ENCODE results near the gene HCFC1.

Gene HCFC1

DNA sequence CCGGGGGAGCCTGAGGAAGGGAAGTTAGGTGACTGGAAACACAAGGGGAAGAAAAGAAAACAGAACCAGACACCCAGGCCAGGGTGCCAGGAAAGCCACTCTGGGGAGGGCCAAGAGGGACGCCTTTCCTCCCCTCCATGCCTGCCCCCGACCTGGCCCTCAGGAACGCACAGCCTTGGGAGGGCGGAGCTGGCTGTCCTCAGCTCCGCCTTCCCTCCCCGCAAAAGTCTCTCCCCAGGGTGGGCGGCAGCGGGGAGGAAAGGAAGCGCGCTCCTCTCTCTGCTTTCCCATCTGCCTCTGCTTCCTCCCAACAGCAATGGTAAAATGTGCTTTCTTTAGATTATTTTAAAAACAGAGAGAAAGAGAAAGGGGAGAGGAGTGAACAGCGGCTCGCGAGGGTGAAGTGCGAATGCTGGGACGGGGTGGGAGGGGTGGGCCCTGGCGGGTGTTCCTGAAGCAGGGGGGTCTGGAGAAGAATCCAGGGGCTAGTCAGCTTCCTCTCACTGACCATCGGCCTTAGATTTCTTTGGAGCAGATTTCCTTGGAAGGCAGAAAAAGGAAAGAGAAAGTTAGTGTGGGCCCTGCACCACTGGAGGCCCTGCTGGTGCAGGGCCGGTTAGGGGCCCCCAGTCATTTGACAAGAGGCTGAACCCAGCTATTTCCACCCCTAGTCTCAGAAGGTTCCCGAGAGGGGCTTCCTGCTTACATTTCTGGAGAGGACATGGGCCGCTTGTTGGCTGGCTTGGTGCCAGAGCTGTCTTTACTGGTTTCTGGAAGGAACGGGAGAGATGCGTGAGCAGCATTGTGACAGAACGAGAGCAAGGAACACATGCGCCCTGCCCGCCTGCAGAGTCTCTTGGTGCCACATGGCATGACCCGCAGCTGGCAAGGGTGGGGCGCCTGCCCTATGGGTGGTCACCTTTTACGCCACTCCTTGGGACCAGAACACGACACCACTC is 22.5 kb downstream of the HCFC1 start:
- peak in 24 of 42 donors; percentile 22 to 73 (median 55) for DNase-seq
- intact Hi-C loops (cut with DNase I), result no loop called here

DNA sequence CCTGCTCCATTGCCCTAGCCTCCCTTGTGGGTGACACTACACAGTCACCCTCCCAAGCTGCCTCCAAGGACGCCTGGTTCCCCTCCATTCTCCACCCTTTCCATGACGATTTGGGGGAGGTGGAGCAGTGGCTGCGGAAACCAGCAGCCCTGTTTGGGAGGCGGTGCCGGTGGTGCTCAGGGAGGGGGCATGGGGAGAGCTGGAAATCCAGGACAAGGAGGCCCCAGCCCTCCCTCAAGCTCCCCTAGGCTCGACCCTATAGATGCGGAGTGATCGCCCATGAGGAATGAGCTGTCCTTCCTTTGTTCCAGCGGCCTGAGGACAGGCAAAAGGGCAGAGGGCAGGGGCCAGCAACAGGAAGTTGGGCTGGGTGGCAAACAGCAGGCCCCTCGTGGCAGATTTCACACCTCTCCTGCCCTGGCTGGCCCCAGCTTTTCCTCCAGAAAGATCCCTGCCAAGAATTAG is 23.6 kb downstream of the HCFC1 start:
- DNase-seq, result no peak
- intact Hi-C loops (cut with DNase I), result no loop called here

DNA sequence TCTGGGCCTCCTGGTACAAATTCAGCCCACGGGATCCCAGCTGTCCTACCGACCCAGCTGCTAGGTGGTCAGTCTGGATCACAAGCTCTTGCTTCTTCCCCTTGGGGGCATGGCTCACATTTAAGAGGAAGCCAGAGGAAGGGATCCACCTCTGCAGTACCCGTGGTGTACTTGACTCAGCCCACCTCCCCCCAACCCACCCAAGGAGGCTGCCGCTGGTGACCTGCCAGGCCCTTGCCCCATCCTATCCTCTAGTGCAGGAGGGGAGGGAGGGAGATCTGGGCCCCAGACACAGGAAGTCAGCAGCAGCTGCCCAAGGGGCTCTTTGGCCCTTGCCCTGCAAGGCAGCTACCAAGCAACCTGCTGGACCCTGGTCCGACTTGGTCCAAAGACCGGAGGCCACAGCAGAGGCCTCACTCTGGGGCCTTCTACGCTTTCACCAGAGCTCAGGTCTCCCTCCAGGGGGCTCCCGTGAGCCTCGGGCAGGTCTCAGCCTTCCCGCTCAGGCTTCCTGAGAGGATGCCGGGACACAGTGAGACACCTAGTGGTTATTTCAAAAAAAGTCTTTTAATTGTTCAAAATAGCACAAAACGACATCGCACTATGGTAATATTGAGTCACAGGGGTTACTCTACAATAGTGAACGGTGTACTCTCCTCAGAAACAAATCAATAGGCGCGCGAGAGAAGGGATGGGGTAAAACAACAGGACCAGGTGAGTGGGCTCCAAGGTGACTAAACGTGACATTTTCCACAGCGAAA is 24.4 kb downstream of the HCFC1 start:
- intact Hi-C loops (cut with DNase I), result loop anchor here (2.0 kb wide), 1 partner anchor 182 kb away; the partner anchor contains the start of gene PLXNB3
- peak in 41 of 42 donors; percentile 35 to 85 (median 74) for DNase-seq

- no peak for DNase-seq
- intact Hi-C loops (cut with DNase I), result loop anchor here (2.0 kb wide), 1 partner anchor 181 kb away; the partner anchor contains the start of gene PLXNB3
Measured at GRCh38 chrX:153945956-153946943, 25.4 kb downstream of the HCFC1 start.

GRCh38 chrX:153944800-153945150 is 26.8 kb downstream of the HCFC1 start:
- intact Hi-C loops (cut with DNase I), result no loop called here
- no peak for DNase-seq

DNA sequence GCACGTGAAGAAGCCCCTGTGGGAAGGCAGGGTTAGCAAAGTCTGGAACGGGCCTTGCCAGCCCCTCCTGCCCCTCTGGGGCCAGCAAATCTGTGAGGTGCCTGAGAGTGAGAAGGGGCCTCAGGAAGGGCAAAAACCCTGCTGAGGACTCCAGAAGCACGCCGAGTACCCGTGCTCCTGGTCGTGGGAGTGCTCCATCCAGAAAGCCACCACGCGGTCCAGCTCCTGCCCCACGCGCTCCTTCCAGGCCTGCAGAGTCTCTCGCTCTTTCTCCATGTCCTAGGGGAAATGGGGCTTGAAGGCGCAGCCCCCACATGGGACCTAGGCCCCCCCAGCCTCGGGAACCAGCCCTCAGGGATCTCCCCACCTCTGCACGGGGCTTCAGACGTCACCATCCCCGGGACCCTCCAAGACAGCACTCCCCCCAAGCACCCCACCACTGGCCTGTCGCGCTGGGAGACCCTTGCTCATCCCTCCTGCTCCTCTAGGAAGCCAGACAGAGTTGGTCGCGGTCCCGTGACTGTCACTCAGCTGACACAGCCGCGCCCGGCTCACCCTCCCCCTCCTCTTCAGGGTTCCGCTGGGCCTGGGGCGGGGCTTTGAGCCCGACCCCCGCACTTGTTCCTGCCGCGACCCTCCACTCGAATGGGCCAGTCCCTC is 27.3 kb downstream of the HCFC1 start, which contains the start of gene RENBP:
RENBP (minus strand) TSS at position 504 of the 660 bp plus-strand sequence; CDS start at position 471, 33 bp downstream.
- intact Hi-C loops (cut with DNase I), result no loop called here
- peak; percentile 49 to 80 (median 70) for DNase-seq

DNA sequence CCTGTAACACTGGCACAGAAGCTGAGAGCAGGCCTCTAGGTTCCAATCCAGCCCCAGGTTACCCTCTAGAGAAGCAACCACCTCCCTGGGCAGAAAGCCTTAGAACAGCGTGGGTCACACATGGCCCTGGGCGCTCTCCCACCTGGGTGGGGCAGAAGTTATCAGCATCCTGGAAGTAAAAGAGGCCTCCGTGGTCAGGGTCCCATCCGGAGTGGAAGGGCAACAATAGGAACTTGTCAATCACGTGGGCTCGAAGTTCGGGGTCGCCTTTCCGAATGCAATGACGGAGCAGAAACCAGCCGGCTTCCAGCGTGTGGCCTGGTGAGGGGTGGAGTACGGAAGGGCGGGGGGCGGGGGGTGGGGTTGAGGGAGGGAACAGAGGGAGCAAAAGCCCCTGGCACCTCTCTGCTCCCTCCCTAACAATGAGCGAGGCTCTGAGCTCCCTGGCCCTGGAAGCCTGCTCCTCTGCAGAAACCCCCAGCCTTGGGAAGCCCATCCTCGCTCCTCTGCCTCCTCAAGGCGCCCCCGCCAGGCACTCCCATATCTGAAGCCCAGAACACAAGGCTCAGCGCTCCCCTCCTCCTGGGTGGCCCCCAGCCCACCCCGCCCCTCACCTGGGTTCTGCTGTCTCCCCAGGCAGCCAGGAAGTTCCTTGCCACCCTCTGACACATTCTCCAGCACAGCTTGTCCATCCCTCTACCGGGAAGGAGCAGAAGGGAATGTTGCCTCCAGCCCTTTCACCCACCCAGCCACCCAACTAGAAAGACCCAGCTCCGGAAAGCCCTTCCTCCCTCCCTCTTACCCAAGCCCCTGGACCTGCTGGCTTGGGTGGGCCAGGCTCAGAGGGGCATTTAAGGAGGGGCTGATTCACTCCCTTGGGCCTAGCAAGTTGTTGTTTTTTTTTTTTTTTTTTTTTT is 30.0 kb downstream of the HCFC1 start:
- intact Hi-C loops (cut with DNase I), result no loop called here
- DNase-seq, result no peak

DNA sequence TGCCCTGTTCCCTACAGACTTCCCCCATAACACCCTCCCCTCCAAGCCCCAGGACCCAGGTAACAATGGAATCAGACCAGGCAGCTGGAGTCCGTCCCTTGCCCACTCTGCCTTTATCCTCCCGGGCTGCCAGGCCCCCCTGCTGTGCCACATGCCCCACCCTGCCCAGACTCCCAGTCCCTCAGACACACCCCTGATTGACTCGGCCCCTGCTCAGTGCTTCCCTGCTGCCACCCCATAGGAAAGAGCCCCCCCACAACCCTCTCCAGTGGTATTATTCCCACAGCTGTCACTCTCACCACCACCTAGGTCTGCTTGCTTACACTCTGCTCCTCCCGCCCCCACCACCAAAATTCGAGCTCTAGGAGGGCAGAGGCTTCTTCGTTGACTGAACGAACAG is 32.0 kb downstream of the HCFC1 start:
- intact Hi-C loops (cut with DNase I), result no loop called here
- no peak for DNase-seq

- intact Hi-C loops (cut with DNase I), result no loop called here
Measured at GRCh38 chrX:153938226-153938786, 33.3 kb downstream of the HCFC1 start.

GRCh38 chrX:153937056-153937455 is 34.6 kb downstream of the HCFC1 start:
- DNase-seq, result no peak
- intact Hi-C loops (cut with DNase I), result no loop called here

More at GRCh38 chrX:153938226-153938786, 33.3 kb downstream of the HCFC1 start:
- no peak for DNase-seq

- no peak for DNase-seq
- intact Hi-C loops (cut with DNase I), result no loop called here
Measured at GRCh38 chrX:153935326-153935851, 36.2 kb downstream of the HCFC1 start.

- DNase-seq, result peak in 40 of 42 donors; percentile 27 to 81 (median 66)
Measured at GRCh38 chrX:153934762-153935325, 36.8 kb downstream of the HCFC1 start, which contains the start of gene NAA10. TSS of gene NAA10 (minus strand) at chrX:153935037. CDS start at chrX:153934904, 133 bp downstream.

GRCh38 chrX:153934148-153934761 is 37.4 kb downstream of the HCFC1 start:
- intact Hi-C loops (cut with DNase I), result no loop called here
- DNase-seq, result no peak

More at GRCh38 chrX:153934762-153935325, 36.8 kb downstream of the HCFC1 start, which contains the start of gene NAA10:
- intact Hi-C loops (cut with DNase I), result no loop called here

DNA sequence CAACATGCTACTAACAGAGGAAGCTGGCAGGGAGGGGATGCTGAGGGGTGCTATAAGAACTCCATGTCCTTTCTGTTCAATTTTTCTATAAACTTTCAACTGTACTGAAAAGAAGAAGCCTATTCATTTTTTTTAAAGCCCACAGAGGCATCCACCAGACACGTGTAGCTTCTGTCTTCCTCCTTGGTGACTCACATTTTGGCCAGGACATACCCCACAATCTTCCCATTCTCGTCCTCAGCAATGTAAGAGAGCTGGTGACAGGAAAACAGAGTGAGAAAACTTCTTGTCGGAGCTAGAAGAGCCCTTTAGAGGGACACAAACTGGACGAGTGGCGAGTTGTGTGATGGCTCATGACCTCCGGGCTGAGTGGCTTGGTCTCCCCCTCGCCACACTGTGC is 37.9 kb downstream of the HCFC1 start:
- DNase-seq, result no peak
- intact Hi-C loops (cut with DNase I), result no loop called here

DNA sequence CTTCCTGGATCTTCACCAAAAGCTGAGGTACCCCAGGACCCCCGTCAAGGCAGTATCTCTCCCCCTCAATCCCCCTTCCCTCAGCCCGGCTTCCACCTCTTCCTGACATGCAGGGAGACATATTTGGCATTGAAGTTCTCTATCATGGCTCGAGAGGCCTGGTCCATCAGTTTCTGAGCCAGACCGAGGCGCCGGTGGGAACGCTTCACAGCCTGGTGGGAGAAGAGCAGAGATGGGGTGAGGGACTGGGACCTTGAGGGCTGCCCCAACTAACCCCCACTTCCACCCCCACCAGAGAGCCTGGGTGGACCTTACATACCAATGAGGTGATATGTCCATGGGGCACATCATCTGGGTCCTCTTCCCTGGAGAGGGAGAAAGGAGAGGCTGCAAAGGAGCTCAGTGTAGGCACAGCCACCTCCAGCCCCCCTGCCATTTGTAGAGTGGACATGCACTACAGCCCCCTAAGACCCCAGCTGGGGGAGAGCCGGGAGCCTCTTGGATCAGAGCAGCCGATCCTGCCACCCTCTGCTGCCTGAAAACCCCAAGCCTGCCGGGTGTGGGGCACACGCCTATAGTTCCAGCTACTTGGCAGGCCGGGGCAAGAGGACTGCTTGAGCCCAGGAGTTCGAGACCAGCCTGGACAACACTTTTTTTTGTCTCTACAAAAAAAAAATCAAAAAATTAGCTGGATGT is 39.2 kb downstream of the HCFC1 start:
- intact Hi-C loops (cut with DNase I), result no loop called here
- DNase-seq, result no peak

All from head of caudate nucleus (tissue), 42 donors.